HepG2 (cell line): Measurements from ENCODE around the gene HECTD1. TPM values are rescaled to one million over a fixed set of nuclear protein-coding genes. Genes with fewer than 3 reads are reported as not detected.

ENCODE experiments used
- DZIP1 ChIP-seq: sonication (generic); formaldehyde crosslinking; IDR thresholded peaks from 2 replicates; pipeline ENCODE4 v1.5.0; 2020; ENCODE audit warnings: mild to moderate bottlenecking, missing genetic modification reagents
- MEIS1 ChIP-seq: sonication (generic); formaldehyde crosslinking; IDR thresholded peaks from 2 replicates; pipeline ENCODE4 v1.9.0; 2021; ENCODE audit warnings: mild to moderate bottlenecking, missing genetic modification reagents, moderate library complexity, borderline replicate concordance
- NFE2L1 ChIP-seq: sonication (generic); formaldehyde crosslinking; IDR thresholded peaks from 2 replicates; pipeline ENCODE4 v1.4.0; 2020; ENCODE audit warnings: missing genetic modification reagents, mild to moderate bottlenecking, borderline replicate concordance
- NR1H2 ChIP-seq: sonication (generic); formaldehyde crosslinking; IDR thresholded peaks from 2 replicates; pipeline ENCODE4 v1.8.1; 2022; ENCODE audit warnings: low read depth, missing genetic modification reagents, borderline replicate concordance
- PRDM4 ChIP-seq: sonication (generic); formaldehyde crosslinking; IDR thresholded peaks from 2 replicates; pipeline ENCODE4 v1.9.0; 2021; ENCODE audit warnings: missing genetic modification reagents, borderline replicate concordance
- RARA ChIP-seq: IDR thresholded peaks from 2 replicates; pipeline ENCODE4 v1.6.1; 2016; ENCODE audit warnings: missing genetic modification reagents, missing compliant biosample characterization
- SALL1 ChIP-seq: sonication (generic); formaldehyde crosslinking; IDR thresholded peaks from 2 replicates; pipeline ENCODE4 v1.8.0; 2022; ENCODE audit warnings: mild to moderate bottlenecking, missing genetic modification reagents
- ZBTB38 ChIP-seq: sonication (generic); formaldehyde crosslinking; IDR thresholded peaks from 2 replicates; pipeline ENCODE4 v1.5.1; 2020; ENCODE audit warnings: mild to moderate bottlenecking, missing genetic modification reagents
- ZMYM2 ChIP-seq: sonication (generic); formaldehyde crosslinking; IDR thresholded peaks from 2 replicates; pipeline ENCODE4 v1.8.0; 2022; ENCODE audit warnings: mild to moderate bottlenecking, missing genetic modification reagents
- ZMYM4 ChIP-seq: sonication (generic); formaldehyde crosslinking; IDR thresholded peaks from 2 replicates; pipeline ENCODE4 v1.8.1; 2023; ENCODE audit warnings: mild to moderate bottlenecking, missing genetic modification reagents
- ZNF431 ChIP-seq: sonication (generic); formaldehyde crosslinking; IDR thresholded peaks from 2 replicates; pipeline ENCODE4 v1.9.0; 2022; ENCODE audit warnings: missing genetic modification reagents, low read depth, mild to moderate bottlenecking, borderline replicate concordance
- ZNF460 ChIP-seq: sonication (generic); formaldehyde crosslinking; IDR thresholded peaks from 2 replicates; pipeline ENCODE4 v1.5.1; 2020; ENCODE audit warnings: missing genetic modification reagents, mild to moderate bottlenecking, borderline replicate concordance
- ZNF550 ChIP-seq: sonication (generic); formaldehyde crosslinking; IDR thresholded peaks from 2 replicates; pipeline ENCODE4 v1.4.0; 2020; ENCODE audit warnings: mild to moderate bottlenecking, missing genetic modification reagents, borderline replicate concordance
- ZNF747 ChIP-seq: sonication (generic); formaldehyde crosslinking; IDR thresholded peaks from 2 replicates; pipeline ENCODE4 v1.8.1; 2023; ENCODE audit warnings: missing genetic modification reagents, mild to moderate bottlenecking, borderline replicate concordance
- ZNF83 ChIP-seq: sonication (generic); formaldehyde crosslinking; IDR thresholded peaks from 2 replicates; pipeline ENCODE4 v1.4.0; 2020; ENCODE audit warnings: missing genetic modification reagents, mild to moderate bottlenecking, borderline replicate concordance
- polyA plus RNA-seq, 8 experiments: library from polyadenylated mRNA; depleted of rRNA in 3 of 8; stranded (reverse) in 7 of 8; unstranded in 1 of 8; fragments of >200 nt; fragmentation: Illumina TruSeq in 4 of 8; extraction: Trizol in 4 of 8; gene quantifications; 2 replicates each; pipeline versions ENCODE4 v1.2.1 to v1.2.3, GENCODE V29; 2011 to 2016; ENCODE audit warnings: low read depth in 4 of 8, missing spikeins in 1 of 8, mixed read lengths in 1 of 8; ENCODE audit not compliant: insufficient read depth in 1 of 8
- total RNA-seq, 5 experiments: library from RNA; depleted of rRNA; stranded (reverse); fragments of >200 nt; fragmentation: Illumina TruSeq; extraction: Trizol; gene quantifications; 2 replicates each; pipeline ENCODE4 v1.2.3, GENCODE V29; 2016; ENCODE audit warnings: low read depth in 1 of 5

Gene HECTD1
- total and polyA plus RNA-seq, 2 of the 13 experiments (the other 11 are each of a cell fraction or from before 2014, with no cell fraction given): 312 to 560 TPM

- TF ChIP-seq DZIP1 (CRISPR knock-in tag): 0 out of 2 replicates have a peak, but pooled peaks have one; percentile 63
- 0 out of 2 replicates have a peak, but pooled peaks have one; percentile 53 for TF ChIP-seq ZNF550 (CRISPR knock-in tag)
- 0 out of 2 replicates have a peak, but pooled peaks have one; percentile 26 for TF ChIP-seq SALL1 (CRISPR knock-in tag)
- 0 out of 2 replicates have a peak, but pooled peaks have one; percentile 58 for TF ChIP-seq NFE2L1 (CRISPR knock-in tag)
- 0 out of 2 replicates have a peak, but pooled peaks have one; percentile 19 for TF ChIP-seq MEIS1 (CRISPR knock-in tag)
- TF ChIP-seq ZMYM4: 0 out of 2 replicates have a peak, but pooled peaks have one; percentile 7
- TF ChIP-seq NR1H2: no peak
- TF ChIP-seq ZNF460 (CRISPR knock-in tag): peak; percentile 16; the same call in 1 of the 2 replicates
- no peak for TF ChIP-seq ZNF431 (CRISPR knock-in tag)
- TF ChIP-seq PRDM4 (CRISPR knock-in tag): no peak
- TF ChIP-seq ZMYM2 (CRISPR knock-in tag): peak; percentile 38; the same call in 1 of the 2 replicates
- 0 out of 2 replicates have a peak, but pooled peaks have one; percentile 48 for TF ChIP-seq ZBTB38 (CRISPR knock-in tag)
- TF ChIP-seq RARA (CRISPR knock-in tag): peak; percentile 8; the same call in 1 of the 2 replicates
- TF ChIP-seq ZNF747 (CRISPR knock-in tag): no peak
- 0 out of 2 replicates have a peak, but pooled peaks have one; percentile 35 for TF ChIP-seq ZNF83 (CRISPR knock-in tag)
- TF ChIP-seq, all 625 proteins: peak for 17
These were observed 46.3 kb upstream of the HECTD1 start (continued) for GRCh38 chr14:31253746-31254471.
